IPS DF 4.7 (cell line): ENCODE measurements around the gene LRMDA.

Experiments used
- DNase-seq: peaks from one replicate; pipeline ENCODE4 v3.0.0-alpha.2; 2013; ENCODE audit warnings: low spot score; ENCODE audit errors: extremely low read depth

LRMDA gene

DNA sequence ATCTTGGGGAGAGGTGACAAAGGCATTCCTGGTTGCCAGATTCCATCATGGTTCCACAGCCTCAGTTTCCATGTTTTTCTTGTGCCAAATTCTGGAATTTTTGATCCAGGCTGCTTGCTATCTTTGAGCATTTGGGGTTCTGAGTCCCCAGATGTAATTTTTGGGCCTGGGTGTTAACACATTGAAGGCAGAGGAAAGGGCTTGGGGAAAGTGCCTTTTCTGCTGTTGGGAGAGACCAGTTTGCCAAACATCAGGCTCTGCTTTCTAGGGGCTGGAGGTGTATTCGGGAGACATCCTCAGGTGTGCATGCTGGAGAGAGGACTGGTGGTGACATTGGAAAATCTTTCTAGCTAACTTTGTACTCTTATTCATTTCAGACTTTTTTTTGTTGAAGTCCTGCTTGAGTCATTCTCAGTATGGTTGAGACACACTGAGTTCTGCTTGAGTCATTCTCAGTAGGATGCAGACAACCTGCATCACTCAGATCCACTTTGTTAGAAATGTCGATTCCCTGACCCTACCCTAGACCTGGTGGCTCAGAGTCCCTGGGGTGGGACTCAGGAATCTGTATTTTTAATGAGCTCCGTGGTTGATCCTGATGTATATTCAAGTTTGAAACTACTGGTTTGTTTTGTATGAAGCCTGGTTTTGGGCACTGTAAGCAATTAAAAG lies 101.0 kb downstream of the LRMDA start:
- DNase-seq = no peak

DNA sequence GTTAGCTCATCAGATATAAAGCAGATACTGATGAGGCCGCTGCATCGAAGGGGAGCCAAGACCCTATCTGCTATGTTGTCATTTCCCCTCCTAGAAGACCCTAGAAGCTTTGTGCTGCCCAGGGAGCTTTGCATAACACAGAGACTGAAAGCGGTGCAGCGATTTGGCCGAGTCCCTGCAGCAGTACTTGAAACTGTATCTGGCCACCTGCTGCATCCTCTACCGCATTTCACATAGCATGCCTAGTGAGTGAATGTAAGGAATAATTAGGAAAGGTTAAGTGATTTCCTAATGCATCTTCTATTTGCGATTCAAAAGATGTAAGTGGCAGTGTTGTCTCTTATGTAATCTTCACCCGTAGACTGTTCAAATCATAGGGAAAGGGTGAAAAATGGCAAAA lies 106.7 kb downstream of the LRMDA start:
- DNase-seq = no peak

DNA sequence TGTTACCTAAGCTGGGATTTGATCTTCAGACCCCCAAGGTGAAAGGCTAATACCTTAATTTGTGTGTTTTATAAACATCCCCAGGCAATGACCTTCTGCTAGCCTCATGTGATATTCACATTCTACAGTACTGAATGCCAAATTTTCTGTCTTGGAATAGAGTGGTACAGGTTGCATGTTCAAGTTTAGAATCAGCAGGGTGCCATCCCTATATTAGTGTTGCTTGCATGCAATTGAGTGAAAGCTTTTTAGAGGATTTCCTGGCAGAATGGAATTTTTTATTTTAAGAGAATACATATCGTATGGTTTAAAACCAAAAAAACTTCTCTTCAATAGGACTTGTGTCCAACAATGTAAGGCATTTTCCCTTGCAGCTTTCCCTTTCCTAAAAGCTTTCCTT lies 107.3 kb downstream of the LRMDA start:
- DNase-seq = no peak

DNA sequence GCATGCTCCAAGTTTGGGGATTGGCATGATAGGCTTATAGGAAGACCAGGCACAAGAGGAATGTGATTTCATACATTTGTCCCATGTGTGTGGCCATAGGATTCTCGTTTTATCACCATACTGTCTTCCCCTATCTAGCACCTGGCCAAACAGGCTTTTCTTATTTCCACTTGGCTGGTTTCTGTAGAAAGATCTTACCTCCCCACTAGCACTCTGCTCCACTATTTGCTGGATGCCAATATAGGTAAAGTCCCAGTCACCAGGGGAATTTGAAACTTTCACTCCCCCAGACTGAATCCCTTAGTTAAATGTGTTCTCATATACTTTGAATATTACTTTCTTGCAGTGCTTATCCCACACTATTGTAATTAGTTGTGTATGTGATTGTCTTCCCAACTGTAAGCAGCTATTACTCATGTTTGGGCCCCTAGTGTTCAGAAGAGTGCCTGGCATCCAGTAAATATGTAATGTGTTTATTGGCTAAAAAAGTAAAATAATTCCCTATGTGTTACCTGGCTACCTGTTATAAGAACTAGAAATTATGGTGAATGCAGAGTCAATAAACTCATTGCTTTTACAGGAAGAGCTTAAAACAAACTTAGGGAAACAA lies 109.0 kb downstream of the LRMDA start:
- no peak for DNase-seq

DNA sequence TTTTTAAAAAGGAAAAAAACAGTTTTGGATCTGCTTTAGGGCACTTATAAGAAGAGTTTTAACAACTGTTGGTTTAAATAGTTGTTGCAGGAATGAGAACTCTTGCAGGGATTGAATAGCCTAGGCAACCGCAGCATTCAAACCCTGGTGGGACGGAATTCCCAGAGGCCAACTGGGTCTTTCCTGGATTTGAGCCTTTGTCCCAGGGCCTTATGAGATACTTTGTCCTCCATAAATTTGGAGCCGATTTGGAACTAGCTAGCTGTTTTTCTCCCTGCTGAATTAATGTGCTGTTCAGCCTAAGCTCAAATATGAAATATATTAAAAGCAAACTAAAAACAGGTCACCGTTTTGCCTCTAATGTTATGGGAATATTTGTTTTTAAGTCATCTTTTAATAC lies 109.6 kb downstream of the LRMDA start:
- no peak for DNase-seq

DNA sequence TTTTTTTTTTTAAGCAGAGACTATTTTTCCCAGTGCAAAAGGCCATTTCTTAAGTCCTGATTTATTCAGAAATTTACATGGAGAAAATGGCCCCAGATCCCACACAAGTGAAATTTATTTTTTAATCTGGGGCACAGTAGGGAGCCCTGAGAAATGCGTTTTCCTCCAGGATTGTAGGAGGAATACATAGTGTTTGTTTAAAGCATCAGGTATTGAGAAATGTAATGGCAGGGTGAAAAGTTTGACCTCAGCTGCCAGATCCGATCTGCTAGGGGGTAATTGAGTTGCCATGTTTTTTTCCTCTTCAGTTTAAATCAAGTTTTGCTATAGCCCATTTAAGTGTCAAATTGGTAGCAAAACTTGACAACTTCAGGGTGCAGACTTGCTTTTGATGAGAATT lies 110.0 kb downstream of the LRMDA start:
- no peak for DNase-seq

DNA sequence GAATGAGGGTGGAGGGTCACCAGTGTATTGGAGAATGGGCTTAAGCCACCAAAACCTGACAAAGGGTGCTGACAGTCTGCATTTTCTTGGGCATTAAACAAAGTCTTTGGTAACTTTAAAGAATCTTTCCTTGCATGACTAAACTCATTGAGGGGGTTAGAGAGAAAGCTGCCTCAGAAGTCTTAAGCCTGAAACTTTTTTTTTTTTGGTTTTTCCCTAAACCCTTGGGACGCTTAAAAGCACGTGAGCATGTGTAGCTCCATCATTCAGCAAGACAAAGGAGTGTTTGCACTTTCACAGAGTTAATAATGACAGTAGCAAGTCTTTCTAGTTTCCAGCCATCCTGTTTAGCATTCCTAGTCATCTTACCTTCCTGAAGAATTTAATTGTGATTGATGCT lies 110.7 kb downstream of the LRMDA start:
- no peak for DNase-seq

DNA sequence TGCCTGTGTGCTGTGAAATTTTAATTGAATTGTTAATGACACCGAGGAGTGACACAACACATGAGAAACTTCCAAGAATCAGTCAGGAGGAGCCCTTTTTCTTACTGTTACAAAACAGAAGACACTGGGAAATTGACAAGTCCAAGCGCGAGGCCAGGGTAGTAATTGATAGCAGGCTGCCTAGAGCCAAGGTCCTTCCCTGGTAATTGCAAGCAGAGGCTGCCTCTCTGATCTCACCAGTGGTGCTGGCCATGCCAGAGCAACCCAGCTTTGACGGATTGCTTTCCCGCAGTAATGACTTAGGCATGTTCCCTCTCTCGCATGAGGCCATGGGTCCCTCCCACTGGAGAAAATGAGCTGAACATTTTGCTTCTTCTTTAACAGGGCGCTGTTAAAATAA lies 111.5 kb downstream of the LRMDA start:
- no peak for DNase-seq

DNA sequence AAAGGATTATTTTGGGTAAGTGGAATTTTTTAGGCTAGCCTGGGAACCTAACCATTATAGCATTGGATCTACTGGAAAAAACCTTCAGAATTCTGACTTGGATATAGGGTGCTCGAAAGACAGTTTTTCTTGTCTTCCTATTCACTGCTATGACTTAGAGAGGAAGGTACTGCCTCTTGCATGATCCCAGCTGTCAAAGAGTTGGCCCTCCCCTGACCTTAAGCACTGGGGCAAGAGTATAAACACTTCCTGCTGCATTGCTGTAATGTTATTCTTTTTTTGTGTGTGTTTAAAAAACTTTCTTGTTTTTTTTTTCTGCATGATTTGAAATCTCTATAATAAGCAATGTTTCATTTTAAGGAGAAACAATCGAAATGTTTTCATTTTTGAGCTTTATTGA lies 113.0 kb downstream of the LRMDA start:
- no peak for DNase-seq

DNA sequence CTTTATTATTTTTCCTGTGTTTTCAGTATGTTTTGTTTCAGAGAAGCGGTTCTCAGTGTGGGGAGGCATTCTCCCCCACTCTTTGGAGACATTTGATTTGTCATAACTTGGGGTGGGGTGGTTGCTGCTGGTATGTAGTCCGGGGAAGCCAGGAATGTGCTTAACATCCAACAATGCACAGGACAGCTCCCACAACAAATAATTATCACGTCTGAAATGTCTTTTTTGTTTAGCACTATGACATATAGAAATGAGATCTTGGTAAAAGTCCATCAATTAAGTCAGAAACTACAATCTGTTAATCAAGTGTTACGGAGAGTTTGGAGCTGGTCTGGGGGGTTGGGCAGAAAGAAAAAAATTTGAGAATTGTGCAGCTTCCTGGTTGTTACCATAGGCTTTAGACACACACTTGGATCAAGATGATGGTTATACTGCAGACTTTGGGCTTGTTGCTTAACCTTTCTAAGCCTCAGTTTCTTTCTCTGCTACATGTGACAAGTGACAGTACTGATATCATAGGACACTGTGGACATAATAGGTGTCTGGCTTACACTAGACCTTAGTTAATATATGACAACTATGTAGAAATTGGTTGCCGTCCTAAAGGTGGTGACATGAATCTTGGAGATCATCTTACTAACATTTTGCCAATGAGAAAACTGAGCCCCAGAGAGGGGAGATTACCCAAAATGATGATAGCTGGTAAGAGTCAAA lies 113.7 kb downstream of the LRMDA start:
- no peak for DNase-seq

DNA sequence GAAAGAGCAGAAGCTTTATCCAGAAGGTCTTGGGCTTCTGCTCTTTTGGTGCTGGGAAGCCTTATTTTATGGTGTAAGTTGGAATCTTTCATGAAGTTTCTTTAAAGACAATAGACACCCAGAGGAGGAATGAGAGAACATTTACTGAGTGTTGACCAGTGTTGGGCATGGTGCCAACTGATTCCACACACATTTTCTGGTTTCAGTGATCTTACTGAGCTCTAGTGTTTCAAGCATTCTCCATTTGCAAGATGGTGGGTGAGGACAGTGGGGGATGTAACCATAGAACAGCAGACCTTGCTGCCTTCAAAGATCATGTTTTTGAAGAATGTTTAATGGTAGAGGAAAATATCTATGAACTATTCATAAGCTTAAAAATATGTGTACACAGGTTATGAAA lies 114.6 kb downstream of the LRMDA start:
- DNase-seq = no peak

DNA sequence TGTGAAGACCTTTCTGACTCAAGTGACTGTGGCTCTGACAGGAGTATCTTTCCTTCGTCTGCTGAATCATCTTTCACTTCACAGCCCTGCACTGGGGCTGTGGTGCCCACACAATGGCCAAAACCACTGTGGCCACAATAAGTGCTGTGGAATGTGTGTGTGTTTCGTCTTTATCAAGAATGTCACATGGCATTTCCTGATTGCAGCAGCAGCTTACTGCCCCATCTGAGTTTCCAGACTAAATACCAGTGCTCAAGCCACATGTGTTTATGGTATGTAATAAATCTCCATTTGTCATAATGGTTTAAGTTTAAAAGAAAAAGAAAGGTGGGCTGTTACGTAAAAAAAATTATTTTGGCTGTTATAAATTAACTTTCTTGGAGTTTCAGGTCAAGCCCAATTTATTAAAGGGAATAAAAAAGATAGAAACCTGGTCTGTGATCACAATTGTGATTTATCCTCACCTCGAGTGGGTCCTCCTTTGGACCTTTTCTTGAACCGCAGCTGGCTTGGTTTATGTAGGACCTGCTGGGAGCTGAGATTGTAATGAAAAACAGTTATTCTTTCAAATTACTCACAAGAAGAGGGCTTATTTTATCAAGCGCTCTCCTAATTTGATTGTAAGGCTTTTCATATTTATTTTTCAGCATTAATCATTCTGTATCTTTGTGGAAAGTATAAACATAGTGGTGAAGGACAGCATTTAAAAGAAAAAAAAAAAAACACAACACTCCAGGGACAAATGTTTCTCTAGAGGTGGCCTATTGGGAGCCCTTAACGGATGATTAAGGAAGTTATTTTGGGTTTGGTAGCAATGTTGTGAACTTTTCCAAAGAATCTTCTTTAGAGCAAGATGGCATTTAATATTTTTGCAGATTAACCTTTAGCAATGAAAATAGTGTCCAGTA lies 116.2 kb downstream of the LRMDA start:
- no peak for DNase-seq

DNA sequence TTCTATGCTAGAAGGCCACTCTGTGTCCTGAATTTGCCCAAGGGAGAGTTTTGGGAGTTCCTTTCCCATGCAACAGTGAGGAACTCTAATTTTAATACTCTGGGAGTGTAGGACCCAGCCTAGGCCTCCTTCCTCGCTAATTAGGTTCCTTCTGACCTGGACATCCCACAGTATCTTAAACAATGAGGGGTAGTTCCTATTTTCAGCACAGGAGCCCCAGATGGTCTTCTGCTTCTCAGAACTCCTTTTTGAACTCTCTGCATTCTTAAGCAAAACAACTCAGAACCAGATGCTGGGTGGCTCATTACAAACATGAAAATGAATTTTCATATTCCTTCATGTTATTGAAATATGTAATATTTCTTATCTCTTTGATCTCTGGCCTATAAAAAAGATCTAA lies 116.9 kb downstream of the LRMDA start:
- no peak for DNase-seq

DNA sequence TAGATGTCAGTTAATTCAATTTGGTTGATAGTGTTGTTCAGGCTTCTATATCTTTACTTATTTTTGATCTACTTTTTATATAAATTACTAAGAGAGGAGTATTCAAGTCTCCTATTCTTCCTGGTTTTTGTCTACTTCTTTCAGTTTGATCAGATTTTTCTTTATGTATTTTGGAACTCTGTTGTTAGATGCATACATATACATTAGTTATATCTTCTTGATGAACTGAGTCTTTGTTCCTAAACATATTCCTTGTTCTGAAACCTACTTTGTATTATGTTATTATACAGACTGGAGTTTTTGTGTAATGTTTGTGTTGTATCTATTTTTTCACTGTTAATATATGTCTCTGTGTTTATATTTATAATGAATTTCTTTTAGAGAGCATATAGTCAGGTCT lies 118.8 kb downstream of the LRMDA start:
- DNase-seq = no peak

DNA sequence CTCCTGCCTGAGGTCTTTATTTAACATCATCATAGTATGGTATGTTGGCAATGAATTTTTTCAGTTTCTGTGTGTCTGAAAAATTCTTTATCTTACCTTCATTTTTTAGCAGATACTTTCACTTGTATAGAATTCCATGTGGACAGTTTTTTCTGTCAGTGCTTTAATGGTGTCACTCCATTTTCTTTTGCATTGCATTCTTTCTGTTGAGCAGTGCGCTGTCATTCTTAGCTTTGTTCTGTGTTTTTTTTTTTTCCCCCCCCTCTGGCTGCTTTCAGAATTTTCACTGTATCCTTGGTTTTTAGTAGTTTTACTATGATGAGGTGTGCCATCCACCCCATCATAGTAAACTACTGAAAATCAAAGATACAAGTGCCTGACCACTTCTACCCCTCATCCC lies 120.7 kb downstream of the LRMDA start:
- DNase-seq = no peak

DNA sequence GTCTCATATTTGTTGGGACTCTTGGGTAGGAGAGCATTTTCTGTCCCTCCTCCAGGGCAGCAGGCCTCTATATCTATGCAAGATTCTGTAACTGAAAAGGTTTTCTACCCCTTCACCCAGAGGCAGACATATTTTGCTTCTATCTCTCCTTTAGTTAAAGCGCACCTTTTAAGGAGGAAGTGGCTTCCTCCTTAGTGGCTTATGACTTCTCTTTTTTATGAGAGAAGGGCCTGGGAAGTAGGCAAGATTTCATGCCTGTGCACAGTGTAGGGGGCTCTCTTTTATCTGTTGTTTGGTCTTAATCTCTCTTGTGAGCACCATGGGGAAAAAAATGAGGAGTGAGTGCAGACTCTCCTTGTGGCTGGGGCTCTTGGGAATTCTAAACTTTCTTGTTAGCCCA lies 122.1 kb downstream of the LRMDA start:
- DNase-seq = no peak

DNA sequence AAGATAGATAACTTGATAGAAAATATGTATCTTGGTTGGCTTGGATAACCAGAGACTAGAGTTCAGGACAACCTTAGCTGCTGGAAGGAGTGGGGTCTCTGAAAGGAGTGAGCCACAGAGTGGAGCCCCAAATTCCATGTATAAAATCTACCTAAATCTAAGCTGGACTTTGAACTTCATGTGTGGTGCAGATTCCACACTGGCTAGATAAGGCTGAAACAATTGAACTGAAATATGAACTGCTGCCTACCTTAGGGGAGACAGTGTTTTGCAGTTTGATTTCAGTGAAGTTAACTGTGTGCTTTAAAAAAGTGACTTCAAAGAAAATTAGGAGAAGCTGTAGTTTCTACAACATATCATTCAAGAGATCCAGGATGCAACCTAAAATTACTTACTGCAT lies 123.9 kb downstream of the LRMDA start:
- no peak for DNase-seq

DNA sequence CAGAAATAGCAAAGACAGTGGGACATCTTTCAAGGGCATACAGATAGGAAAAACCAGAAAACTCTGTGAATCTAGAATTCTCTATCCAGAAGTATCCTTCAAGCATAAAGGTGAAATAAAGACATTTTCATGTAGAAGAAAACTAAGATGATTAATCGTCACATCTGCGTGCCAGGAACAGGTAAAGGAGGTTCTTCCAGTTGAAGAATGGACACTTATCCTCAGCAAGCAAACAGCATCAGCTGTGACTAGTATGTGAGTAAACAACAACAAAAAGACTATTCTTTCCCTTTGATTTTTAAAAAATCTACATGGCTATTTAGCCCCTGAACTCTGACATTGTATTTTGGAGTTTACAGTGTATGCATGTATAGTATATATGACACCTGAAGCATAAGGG lies 124.9 kb downstream of the LRMDA start:
- no peak for DNase-seq

DNA sequence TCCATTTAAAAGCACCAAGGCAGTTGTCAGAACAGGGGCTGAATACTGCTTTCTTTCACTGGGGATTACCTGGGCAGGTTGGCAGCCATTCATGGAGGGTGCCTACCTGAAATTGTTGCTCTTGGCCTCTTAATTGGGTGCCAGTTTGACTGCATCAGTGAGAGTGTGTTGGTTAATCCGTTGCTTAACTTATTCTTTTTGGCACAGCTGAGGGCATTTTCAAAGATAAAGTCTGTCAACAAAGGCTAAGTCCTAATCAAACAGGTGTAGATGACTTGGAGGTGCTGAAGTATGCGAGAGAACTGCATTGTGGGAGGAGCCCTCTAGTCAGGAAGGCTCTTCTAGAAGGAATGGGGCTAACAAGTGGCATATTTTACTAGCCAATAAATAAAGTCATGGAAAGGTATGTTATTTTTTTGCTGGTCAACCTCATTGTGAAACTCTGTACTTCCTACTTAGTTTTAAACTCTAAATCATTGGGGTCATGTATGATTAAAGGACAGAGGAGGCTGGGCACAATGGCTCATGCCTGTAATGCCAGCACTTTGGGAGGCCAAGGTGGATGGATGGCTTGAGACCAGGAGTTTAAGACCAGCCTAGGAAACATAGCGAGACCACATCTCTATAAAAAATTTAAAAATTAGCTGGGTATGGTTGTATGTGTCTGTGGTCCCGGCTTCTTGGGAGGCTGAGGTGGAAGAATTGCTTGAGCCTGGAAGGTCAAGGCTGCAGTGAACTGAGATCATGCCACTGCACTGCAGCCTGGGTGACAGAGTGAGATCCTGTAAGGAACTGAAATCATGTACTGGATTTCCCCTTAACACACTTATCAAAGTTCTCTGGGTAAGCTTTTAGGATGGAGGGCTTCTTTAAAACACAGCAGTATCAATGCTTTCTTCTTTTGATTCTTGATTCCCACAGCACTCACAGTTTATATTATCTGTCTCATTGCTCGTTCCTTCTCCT lies 134.1 kb downstream of the LRMDA start:
- no peak for DNase-seq

DNA sequence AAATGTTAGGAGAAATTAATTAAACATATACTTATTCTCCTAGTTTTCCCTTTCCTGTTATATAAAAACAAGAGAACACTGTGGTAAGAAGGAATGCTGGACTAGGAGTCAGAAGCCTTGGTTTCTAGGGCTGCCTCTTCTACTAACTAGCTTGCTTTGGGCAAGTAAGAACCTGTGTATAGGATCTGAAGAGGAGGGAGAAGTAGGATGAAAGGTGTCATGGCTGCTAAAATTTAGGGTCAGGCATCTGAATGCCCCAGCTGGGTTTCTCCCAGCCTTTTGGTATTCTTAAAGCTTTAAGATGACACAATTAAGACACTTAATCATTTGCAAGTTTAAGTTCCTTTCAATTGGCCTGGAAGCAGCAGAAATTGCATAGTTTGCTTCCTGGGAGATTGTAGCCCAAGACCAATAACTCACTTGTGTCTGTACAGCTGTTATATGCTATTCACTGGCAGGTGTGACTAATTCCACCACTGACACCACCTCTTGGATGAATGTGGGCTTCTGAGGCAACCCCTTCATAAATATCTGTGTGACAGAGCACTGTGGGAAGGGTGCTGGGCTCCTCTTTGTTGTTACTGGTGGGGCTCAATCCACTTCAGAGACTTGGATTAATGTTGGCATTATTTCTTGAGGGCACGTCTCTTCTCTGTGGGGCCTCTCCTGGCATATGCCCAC lies 137.2 kb downstream of the LRMDA start:
- DNase-seq = no peak
